ENCODE results near the gene FBXO38. TPM values are rescaled to one million over a fixed set of nuclear protein-coding genes. Genes with fewer than 3 reads are reported as not detected.

The FBXO38 gene
- total RNA-seq, 1 donor from 2014 or later, result 37.7 TPM

- Mint-ChIP-seq H3K9me3 (ENCODE audit: low read depth) (no peaks in the 10 kb centered on the region), H3K27ac (ENCODE audit: unreplicated experiment) (no peak overlapping the region), H3K4me1 (ENCODE audit: low read depth) (peaks cover 2% of the 10 kb centered on the region), H3K4me3 (ENCODE audit: unreplicated experiment) (no peak overlapping the region), H3K36me3 (ENCODE audit: low read depth) (peaks cover 16% of the 10 kb centered on the region), H3K27me3 (ENCODE audit: low read depth) (no peaks in the 10 kb centered on the region)
- TF ChIP-seq CTCF (IDR thresholded peaks at IDR 0.05), result no peak
- DNase-seq (ENCODE audit: low spot score), result no peak
These were observed 59.5 kb downstream of the FBXO38 start for GRCh38 chr5:148443241-148443640.

- no peaks in the 10 kb centered on the region for H3K27me3 Mint-ChIP-seq (ENCODE audit: low read depth)
- peak; percentile 91 for TF ChIP-seq CTCF (IDR thresholded peaks at IDR 0.05)
- H3K4me3 Mint-ChIP-seq (ENCODE audit: unreplicated experiment), result no peak overlapping the region
- no peak overlapping the region for H3K27ac Mint-ChIP-seq (ENCODE audit: unreplicated experiment)
- no peak for DNase-seq (ENCODE audit: low spot score)
- peaks cover 12% of the 10 kb centered on the region for H3K36me3 Mint-ChIP-seq (ENCODE audit: low read depth)
- H3K9me3 Mint-ChIP-seq (ENCODE audit: low read depth), result no peaks in the 10 kb centered on the region
- H3K4me1 Mint-ChIP-seq (ENCODE audit: low read depth), result peaks cover 2% of the 10 kb centered on the region
These were observed 60.2 kb downstream of the FBXO38 start for GRCh38 chr5:148443998-148444397.

- H3K27me3 Mint-ChIP-seq (ENCODE audit: low read depth), result no peaks in the 10 kb centered on the region
- no peak overlapping the region for H3K27ac Mint-ChIP-seq (ENCODE audit: unreplicated experiment)
- no peaks in the 10 kb centered on the region for H3K9me3 Mint-ChIP-seq (ENCODE audit: low read depth)
- H3K36me3 Mint-ChIP-seq (ENCODE audit: low read depth), result peaks cover 4% of the 10 kb centered on the region
- no peak overlapping the region for H3K4me3 Mint-ChIP-seq (ENCODE audit: unreplicated experiment)
- TF ChIP-seq CTCF (IDR thresholded peaks at IDR 0.05), result no peak
- no peak for DNase-seq (ENCODE audit: low spot score)
- peaks cover 2% of the 10 kb centered on the region for H3K4me1 Mint-ChIP-seq (ENCODE audit: low read depth)
These were observed 61.8 kb downstream of the FBXO38 start for GRCh38 chr5:148445578-148445977.

GRCh38 chr5:148446611-148447010 lies 62.9 kb downstream of the FBXO38 start:
- Mint-ChIP-seq H3K27me3 (ENCODE audit: low read depth) (no peaks in the 10 kb centered on the region), H3K27ac (ENCODE audit: unreplicated experiment) (no peak overlapping the region), H3K36me3 (ENCODE audit: low read depth) (peaks cover 4% of the 10 kb centered on the region), H3K4me1 (ENCODE audit: low read depth) (peaks cover 2% of the 10 kb centered on the region), H3K9me3 (ENCODE audit: low read depth) (no peaks in the 10 kb centered on the region), H3K4me3 (ENCODE audit: unreplicated experiment) (no peak overlapping the region)
- no peak for DNase-seq (ENCODE audit: low spot score)
- TF ChIP-seq CTCF (IDR thresholded peaks at IDR 0.05), result no peak

GRCh38 chr5:148452499-148453193 lies 68.9 kb downstream of the FBXO38 start:
- H3K27ac Mint-ChIP-seq (ENCODE audit: unreplicated experiment), result no peak overlapping the region
- no peak overlapping the region for H3K4me3 Mint-ChIP-seq (ENCODE audit: unreplicated experiment)
- no peak for TF ChIP-seq CTCF (IDR thresholded peaks at IDR 0.05)
- H3K9me3 Mint-ChIP-seq (ENCODE audit: low read depth), result no peaks in the 10 kb centered on the region
- H3K27me3 Mint-ChIP-seq (ENCODE audit: low read depth), result peaks cover 10% of the 10 kb centered on the region
- no peak for DNase-seq (ENCODE audit: low spot score)
- no peaks in the 10 kb centered on the region for H3K36me3 Mint-ChIP-seq (ENCODE audit: low read depth)
- H3K4me1 Mint-ChIP-seq (ENCODE audit: low read depth), result peaks cover 3% of the 10 kb centered on the region
